HG03175 (cell line): ENCODE results near the gene ASNSD1.
"Not testable (repeated sequence)": the region's sequence is repeated elsewhere in the genome, so short reads cannot be mapped to it uniquely, and the experiment has no call there.

Experiments used
- ATAC-seq: cut with Tn5 transposase; IDR thresholded peaks from one replicate; pipeline ENCODE4 v1.9.1; 2021; ENCODE audit warnings: mild to moderate bottlenecking, moderate library complexity; ENCODE audit not compliant: unreplicated experiment

The ASNSD1 gene

DNA sequence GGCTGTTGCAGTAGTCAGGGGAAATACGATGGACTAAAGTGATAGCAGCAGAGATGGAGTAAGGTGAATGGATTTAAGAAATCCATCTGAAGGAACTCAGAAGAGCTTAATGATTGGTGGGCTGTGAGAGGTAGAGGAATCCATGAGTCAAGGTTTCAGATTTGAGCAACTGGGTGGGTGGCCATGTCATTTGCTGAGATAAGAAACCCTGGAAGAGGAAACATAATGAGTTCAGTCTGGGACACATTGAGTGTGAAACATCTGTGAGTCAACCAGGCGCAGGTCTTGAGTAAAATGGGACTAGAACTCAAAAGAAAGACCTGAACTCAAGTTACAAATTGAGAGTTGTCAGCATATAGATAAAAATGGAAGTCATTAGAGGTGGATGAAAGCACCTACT is 19.7 kb upstream of the ASNSD1 start:
- ATAC-seq, result no peak

DNA sequence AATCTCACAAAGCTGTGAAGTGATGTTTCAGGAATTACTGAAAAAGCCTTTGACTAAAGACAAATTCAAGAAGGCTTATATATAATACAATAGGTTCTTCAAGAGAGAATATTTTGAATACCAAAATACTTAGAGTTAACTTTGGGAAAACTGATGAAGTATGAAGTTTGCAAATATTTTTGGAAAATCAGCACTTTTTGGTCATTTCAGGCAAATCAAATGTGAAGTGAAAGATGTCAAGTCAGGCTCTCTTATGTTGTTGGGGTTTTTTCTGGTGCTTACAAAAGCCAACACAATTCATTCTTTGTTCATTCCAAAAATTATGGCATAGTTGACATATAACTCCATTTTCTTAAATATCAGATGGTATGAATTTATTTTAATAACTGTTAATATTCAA is 14.7 kb upstream of the ASNSD1 start:
- no peak for ATAC-seq

DNA sequence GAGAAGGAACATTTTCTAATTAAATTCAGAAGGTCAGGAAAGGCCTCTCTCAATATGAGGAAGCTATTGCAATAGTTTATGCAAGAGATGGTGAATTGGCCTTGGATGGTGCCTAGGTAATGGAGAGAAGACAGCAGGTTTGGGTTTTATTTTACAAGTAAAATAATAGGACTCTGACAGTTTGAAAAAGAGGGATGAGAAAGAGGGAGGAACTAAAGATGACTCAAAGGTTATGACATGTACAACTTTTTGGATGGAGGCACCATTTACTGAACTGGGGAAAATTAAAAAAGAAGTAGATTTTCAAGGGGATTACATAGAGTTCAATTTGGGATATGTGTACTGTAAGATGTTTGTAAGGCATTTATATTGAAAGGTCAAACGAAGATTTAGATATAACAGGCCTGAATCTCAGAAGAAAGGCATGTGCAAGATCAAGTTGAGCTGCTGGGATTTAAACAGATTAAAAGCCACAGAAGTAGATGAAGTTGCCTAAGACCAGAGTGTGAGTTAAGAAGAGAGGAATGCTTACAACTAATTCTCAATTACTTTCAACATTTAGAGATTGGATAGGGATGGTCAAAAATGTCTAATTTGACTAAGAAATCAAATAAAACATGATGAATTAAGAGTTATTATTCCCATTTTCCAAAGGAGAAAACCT is 12.3 kb upstream of the ASNSD1 start:
- ATAC-seq, result no peak

DNA sequence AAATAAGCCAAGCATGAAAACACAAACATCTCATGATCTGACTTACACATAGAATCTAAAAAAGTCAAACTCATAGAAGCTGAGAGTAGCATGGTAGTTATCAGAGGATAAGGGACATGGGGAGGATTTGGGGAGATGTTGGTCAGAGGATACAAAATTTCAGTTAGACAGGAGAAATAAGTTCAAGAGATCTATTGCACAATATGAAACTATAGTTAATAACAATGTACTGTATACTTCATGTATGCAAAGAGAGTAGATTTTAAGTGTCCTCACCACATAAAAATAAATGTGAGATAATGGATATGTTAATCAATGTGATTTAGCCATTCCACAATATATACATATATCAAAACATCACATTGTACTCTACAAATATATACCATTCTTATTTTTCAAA is 10.0 kb upstream of the ASNSD1 start:
- ATAC-seq, result no peak

DNA sequence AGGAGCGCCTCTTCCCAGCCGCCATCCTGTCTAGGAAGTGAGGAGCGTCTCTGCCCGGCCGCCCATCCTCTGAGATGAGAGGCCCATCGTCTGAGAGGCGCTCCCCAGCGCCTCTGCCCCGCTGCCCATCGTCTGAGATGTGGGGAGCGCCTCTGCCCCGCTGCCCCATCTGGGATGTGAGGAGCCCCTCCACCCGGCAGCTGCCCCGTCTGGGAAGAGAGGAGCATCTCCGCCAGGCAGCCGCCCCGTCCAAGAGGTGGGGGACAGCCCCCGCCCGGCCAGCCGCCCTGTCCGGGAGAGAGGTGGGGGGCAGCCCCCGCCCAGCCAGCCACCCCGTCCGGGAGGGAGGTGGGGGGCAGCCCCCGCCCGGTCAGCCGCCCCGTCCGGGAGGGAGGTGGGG is 7.8 kb upstream of the ASNSD1 start:
- not testable (repeated sequence) for ATAC-seq

DNA sequence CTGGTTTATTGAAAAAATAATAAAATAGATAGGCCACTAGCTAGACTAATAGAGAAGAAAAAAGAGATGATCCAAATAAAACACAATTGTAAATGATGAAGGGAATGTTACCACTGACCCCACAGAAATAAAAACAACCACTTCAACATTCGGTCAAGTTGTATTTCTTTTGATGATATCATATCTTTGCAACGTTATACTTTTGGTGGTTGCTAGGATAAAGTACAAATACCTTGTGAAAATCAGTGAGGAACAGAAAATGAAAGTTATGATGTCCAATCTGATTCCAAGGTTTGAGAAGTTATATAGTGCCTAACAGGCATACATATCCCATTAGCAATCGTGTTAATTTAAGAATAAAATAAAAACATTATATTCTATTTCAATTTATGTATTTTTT is 6.6 kb upstream of the ASNSD1 start:
- no peak for ATAC-seq

DNA sequence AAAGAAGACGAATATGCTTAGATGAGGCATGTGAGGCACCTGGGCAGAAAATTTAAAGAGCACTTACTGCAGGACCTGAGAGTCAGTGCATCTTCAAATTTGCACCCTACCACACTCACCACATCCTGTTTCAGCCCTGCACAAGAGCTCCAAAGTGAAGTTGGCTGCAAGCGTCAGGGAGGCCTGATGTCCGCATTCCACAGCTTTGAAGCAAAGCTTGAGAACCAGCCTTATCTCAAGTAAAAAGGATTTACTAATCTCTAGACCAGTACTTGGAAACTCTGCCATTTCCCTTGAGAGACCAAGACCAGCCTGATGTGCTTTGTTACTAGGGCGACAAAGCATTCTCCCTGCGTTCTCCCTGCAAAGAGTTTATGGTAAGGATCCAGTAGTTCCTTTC is 3.4 kb upstream of the ASNSD1 start:
- peak; percentile 38 for ATAC-seq

DNA sequence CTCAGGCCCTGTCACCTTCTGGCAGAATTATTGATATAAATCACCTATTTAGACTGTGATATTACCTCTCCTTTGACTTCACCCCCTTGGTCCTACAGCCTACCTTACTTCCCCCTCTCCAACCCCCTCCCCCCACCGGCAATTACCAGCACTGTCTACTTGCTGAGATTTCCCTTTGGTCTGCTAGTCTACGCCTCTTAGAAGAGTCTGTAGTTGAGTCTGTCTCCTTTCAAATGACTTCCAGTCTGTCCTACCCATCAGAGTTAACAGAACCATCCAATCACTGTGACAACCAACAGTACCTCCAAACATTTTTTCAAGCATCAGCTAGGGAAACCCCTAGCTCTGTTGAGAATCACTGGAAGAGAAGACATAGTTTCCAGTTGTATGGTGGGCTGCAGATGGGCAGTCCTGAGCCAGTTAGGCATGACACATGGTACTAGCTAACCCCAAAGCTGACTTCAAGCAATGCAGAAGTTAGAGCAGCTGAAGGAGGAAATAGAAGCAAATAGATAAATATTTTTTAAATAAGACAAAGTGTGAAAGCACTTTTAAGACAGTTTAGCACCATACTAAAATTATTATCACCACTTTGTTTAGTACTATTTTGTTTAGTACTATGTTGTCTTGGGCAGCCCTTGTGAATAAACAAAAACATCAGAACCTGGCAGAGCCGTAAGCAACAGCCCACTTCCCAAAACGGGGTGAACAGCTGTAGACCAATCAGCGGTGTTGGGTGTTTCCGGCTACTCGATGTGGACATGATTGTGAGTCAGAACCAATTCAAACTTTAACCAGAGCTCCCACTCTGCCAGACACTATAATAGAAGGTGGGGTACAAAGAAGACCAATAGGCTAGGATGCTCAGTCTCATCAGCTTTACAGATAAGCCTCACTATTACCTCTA is 2.7 kb upstream of the ASNSD1 start:
- no peak for ATAC-seq

DNA sequence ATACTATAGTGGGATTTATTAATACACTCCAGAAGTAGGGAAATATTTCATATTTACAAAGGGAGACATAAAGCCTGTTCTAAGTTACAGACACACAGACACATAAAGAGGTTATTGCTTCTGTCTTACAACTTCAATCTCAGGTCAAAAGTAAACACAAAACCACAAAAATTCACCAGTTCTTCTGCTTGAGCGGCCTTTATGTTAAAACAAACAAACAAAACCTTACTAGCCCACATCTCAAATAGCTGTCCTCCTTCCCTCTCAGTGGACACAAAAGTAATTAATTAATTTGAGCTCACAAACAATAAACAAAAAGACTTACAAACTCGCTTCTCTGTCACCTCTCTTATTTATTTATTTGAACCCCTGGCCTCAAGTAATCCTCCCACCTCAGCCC is 1.5 kb upstream of the ASNSD1 start:
- no peak for ATAC-seq

DNA sequence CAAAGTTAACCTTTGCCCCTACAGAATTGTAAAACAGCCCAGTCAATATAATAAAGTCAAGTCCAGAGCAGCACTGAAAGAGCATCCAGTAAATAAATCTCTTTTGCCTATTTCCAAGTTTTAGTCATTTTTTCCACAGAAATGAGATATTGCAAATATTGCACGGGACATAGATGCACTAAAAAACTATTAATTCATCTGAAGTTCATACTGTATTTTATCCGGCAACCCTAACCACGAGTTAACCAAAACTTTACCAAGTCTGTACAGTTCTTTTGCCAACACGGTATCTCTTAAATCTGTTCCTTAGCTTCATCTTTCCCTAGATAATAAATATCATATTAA is 484 bp upstream of the ASNSD1 start:
- no peak for ATAC-seq

DNA sequence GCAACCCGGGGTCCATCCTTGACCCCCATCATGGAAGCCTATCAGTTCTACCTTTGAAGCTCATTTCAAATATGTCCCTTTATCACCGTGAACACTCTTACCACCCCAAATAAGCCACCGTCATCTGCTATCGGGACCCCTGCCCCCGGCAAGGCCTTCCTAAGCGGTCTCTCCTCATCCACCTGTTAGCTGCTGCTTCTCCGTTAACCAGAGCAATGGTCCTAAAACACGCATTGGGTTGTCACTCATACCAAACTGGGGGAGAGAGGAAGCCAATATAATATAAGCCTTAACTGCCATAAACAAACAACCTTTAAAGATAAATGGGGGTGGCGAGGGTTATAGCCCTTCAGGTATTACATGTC is 680 bp downstream of the ASNSD1 start:
- no peak for ATAC-seq

DNA sequence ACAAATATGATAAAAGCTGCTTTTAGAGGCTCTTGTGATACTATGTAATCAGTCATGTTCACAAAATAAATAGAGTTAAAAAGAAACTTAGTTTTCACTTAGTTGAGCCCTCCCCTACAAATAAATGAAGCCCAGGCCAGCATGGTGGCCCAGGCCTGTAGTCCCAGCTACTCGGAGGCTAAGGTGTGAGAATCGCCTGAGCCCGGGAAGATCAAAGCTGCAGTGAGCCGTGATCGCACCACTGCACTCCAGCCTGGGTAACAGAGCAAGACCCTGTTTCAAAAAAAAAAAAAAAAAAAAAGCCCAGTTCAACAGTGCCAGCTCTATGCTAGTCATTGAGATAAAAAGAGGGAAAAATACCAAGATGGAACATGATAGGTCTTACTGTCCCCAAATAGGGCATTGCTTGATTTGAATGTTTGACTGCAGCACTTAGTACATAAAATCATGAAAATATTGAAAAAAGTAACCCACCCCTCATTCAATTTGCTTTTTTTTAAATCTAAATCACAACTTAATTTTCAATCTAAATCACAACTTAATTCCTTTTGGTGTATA is 1.5 kb downstream of the ASNSD1 start:
- ATAC-seq, result no peak

DNA sequence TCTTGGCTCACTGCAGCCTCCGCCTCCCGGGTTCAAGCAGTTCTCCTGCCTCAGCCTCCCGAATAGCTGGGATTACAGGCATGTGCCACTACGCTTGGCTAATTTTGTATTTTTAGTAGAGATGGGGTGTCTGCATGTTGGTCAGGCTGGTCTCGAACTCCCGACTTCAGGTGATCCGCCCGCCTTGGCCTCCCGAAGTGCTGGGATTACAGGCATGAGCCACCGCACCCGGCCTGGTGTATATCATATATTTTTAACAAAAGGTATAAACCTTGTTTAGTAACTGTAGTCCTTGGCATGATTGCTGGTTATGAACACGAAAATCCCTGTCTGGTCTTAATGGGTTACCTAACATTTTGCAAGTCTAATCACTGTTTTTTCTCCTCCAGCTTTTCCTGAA is 2.1 kb downstream of the ASNSD1 start:
- ATAC-seq, result not testable (repeated sequence)

DNA sequence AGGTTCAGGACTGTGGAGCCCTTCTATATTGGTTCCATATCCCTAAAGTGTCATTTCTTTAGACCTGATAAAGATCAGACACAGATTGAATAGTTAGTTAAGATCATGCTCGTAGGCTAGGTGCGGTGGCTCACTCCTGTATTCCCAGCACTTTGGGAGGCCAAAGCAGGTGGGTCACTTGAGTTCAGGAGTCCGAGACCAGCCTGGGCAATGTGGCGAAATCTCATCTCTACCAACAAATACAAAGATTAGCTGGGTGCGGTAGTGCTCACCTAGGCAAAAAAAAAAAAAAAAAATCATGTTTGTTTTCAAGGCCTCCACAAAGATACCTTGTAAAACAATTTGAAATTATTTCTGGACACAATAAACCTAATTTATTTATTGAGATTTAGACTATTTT is 8.7 kb downstream of the ASNSD1 start:
- ATAC-seq, result no peak

DNA sequence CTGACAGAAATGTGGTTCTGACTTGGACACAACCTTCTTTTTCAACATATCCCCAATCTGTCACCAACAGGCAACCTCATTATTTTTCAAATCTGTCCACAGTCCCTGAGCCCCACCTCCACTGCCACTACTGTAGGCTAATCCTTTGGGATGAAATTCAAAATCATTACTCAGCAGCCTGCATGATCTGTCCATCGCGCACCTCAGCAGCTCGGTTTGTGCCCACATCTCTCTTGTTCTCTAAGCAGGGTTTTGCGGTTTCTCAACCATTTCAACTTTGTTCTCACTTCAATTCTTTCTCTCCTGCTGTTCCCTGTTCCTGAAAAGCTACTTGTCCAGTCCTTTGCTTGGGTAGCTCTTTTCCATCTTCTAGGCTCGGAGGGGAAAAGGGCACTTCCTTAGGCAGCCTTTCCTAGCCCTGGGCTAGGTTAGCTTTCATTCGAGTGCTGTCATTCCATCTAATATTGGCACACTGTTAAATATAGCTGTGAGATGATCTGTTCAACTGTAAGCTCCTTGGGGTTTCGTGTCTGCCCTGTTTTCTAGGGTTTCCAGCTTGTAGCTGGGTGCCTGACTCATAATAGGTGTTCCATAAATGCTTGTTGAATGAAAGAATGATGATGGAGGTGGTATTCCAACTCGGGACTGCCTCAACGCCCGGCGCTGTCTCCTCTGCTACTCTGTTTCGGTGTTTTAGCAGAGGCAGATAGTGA is 12.6 kb downstream of the ASNSD1 start:
- ATAC-seq, result no peak

DNA sequence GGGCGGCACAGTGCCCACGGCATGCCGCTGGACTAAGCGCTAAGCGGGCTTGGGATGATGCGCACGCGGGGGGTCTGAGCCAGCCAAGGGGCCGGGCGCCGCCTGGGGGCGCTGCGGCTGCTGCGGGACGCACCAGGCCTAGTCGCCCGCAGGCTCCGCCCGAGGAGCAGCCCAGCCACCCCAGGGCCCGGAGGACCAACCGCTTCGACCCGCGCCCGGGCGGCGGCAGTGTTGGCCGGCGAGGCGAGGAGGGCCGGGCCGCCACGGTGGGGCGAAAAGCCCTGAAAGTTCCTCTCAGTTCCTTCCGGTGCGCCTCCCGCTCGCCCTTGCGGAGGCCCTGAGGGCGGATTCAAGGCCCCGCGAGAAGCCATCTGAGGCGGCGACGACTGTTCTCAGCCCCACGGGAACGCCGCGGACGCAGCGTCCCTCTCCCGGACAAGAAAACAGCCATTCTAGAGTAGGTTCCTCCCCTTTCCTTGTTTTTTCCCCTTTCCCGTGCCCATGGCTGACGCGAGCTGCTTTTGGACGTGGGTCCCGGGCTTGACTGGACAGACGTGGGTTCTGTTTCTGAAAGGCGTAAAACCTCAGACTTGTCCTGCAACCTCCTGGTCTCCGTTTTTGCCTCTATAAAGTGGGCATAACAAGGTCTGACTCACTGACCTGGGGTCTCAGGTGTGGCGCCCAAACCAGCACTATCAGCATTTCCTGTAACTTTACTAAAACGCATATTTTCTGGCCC is 13.3 kb downstream of the ASNSD1 start, which contains the start of gene ANKAR:
ANKAR (plus strand) TSS at position 297 of the 739 bp plus-strand sequence. CDS start 1,821 bp downstream, outside the sequence.
- peak; percentile 94 for ATAC-seq

DNA sequence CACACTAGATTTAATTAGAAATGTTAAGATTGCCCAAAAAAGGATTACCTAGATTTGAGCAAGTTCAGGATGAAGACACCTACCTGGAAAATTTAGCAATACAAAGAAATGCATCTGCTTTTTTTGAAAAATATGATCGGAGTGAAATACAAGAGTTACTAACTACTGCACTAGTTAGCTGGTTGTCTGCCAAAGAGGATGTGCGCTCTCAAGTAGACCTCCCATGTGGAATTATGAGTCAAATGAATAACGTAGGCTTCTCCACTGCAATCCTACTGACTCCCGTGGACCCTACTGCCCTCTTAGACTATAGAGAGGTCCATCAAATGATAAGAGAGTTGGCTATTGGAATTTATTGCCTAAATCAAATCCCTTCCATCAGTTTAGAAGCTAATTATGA is 15.2 kb downstream of the ASNSD1 start:
- ATAC-seq, result no peak

DNA sequence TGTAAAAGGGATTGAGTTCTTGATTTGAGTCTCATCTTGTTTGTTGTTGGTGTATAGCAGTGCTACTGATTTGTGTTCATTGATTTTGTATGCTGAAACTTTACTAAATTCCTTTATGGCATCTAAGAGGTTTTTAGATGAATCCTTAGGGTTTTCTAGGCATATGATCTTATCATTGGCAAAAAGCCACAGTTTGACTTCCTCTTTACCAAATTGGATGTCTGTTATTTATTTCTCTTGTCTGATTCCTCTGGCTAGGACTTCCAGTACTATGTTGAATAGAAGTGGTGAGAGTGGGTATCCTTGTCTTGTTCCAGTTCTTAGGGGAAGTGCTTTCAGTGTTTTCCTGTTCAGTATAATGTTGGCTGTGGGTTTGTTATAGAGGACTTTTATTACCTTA is 18.0 kb downstream of the ASNSD1 start:
- ATAC-seq, result no peak

DNA sequence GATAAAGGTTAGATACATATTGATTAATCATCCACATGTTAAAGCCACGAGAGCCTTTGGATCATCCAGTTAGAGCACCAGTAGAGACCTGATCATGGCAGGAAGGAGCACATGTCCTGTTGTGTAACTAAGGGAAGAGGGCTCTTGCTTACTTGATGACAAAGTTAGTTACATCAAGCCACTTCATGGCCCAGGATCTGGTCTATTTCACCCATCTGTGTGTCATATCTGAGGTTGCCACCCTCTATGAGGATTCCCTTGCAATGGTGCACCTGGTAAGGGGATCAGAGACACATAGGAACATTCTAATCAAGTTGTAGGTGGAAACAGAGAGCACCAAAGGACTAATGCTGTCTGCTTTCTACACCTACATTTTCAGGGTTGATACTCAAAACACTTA is 19.9 kb downstream of the ASNSD1 start:
- no peak for ATAC-seq

DNA sequence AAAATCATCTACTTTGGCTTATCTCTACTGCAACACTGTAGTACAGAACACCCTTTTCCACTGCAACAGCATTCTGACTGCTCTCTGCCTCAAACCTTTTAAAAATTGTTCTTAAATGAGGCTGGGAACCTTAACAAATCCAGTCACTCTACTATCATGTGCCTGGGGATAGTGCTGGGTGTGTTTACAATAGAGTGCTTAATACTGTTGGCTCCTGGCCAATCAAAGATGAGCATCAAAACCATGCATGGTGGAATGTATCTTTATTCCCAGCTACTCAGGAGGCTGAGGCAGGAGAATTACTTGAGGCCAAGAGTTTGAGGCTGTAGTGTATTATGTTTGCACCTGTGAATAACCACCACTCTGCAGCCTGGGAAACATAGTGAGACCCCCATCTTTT is 20.6 kb downstream of the ASNSD1 start:
- no peak for ATAC-seq

DNA sequence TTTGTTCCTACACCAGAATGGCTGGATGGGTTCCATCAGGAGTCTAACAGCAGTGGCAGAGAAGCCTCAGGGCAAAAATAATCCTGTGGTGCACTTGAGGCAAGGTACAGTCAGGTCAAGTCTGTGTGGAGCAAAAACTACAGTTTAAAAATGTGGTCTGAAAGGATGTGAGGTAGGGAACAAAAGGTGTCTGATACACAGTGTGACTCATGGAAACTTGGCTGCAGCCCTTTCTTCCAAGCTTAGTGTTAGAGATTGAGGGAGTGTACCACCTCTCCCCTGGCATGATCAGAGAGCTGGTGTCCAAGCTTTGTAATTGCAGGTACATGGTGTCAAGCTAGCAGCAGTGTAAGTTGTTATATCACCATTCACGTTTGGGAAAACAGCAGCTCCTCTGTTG is 22.1 kb downstream of the ASNSD1 start:
- no peak for ATAC-seq
